GM18498 (cell line): ENCODE data around the gene PDE4D.
"Not testable (repeated sequence)": the region's sequence is repeated elsewhere in the genome, so short reads cannot be mapped to it uniquely, and the experiment has no call there.

ENCODE experiments used
- ATAC-seq: cut with Tn5 transposase; IDR thresholded peaks from one replicate; pipeline ENCODE4 v1.9.1; 2021; ENCODE audit warnings: mild to moderate bottlenecking, moderate library complexity; ENCODE audit not compliant: unreplicated experiment

Gene PDE4D

DNA sequence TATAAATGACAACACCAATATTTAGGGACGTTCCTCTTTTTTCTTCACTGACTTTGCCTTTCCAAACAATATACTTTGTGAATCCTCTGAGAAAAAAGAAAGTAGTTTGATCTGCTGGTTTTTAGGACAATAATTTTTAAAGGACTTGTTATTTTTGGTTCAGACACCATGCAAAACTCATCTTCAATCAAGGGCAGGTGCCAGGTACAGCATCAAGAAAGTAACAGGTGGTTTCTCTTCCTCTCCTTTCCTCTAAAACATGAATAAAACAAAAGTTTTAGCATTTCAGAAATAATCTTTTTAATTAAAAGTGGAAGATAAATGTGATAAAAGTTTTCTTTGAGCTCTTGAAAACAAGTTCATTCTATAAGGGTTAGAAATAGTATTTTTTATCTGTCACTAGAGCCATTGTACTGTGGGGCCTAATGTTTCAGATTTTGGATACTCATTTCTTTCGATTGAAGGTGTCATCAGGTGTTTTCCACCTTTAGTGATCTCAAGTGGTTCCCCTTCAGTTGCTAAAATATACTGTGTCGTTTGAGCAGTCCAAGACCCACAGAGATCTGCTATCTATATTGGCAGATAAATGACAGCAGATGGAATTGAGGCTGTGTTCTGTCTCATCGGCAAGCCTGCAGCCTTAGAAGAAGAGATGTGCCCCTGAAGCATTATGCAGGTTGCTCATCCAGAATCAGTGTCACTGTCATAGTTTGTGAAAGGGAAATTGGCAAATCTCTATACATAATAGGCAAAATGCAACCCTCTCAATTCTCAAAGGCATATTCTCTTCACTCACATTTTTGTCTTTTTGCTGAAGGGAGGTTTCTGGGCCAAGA lies 499.7 kb downstream of the PDE4D start:
- ATAC-seq = no peak

DNA sequence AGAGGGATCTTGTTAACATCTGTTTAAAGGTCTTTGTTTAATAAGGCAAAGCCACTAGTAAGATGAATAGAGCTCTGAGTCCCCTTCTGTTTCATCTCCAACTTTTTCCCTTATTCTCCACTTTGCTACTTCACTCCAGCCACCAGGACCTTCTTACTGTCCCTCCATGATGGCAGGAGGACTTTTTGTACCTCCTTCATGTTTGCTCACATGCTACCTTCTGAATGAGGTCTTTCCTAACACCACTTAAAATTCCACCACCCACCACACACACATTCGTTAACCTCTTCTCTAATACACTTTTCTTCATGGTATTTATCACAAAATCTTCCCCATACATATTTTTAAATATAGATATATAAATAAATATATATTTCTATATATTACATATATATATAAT lies 501.9 kb downstream of the PDE4D start:
- no peak for ATAC-seq

- no peak for ATAC-seq
Observed at GRCh38 chr5:59390989-59391388, 502.5 kb downstream of the PDE4D start.

DNA sequence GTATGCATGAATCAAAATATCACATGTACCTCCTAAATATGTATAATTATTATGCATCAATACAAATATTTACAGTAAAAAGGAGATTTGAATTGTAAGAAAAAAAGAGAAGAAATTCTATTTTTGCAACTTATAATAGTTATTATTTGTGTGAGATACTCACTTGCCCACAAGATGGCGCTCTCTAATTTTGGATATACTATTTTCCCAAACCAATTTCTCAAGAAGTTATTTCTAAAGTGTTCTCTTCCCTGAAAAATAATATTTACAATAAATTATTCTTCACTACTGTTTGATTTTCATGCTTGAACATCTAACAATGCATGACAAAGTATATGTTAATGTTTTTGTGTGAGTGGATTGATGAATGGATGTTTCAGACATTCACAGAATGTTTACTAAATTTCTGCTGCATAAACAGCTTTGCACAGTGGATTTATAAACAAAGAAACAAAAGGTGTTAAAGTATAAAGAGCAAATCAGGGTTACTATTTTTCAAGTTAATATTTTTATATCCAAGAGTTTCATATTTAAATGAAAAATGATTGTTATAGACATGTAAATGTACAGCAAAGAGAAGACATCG lies 503.4 kb downstream of the PDE4D start:
- ATAC-seq = no peak

DNA sequence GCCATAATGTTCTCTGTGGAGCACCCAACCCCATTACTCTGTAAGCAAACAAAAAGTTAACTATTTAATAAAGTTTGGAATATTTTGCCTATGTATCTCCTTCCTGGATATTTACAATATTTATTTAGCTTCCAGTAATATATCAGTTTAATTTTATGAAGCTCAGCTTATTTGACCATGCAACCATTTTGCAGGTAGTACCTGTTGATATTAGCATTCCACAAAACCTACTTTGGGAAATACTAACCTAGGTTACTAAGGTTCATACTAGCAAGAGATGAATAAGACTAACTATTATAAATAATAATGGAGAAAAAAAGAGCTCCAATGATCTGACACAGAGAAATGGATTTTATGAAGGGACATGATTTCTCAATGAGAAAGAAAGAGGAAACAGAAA lies 506.4 kb downstream of the PDE4D start:
- no peak for ATAC-seq

GRCh38 chr5:59385700-59386099 lies 507.8 kb downstream of the PDE4D start:
- no peak for ATAC-seq

- peak; percentile 97 for ATAC-seq
Observed at GRCh38 chr5:59380350-59380951, 513.1 kb downstream of the PDE4D start.

DNA sequence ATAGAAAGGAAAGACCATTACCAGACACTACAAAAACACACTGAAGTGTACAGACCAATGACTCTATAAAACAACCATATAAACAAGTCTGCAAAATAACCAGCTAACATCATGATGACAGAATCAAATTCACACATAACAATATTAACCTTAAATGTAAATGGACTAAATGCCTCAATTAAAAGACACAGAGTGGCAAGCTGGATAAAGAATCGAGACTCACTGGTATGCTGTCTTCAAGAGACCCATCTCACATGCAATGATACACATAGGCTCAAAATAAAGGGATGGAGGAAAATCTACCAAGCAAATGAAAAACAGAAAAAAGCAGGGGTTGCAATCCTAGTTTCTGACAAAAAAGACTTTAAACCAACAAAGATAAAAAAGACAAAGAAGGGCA lies 519.5 kb downstream of the PDE4D start:
- ATAC-seq = not testable (repeated sequence)

DNA sequence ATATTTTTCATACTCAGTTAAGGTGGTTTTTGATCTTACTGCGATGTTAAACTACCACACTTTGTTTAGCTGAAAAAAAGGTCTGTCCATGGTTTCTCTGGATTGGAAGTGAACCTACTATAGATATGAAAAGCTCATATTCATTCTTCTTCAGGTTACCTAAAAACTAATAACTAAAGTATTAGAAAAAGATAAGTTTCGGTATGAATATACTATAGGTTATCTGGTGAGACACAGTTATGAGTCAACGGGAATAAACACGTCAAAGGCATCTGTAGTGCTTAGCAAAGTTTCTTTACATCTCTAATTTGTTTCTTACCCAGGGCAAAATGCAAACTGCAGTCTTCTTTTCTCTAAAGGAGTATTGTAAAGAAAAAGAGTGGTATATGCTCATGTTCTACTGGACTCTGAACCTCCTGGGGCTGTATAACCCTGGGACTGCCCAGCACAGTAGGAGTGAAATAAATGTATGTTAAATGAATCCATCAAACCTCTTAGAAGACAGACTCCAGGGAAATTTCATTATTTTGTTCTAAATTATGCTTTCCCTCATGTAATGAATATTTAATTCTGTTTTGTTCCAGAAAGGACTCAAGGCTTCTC lies 521.9 kb downstream of the PDE4D start:
- ATAC-seq = peak; percentile 75

- no peak for ATAC-seq
Observed at GRCh38 chr5:59368951-59369350, 524.6 kb downstream of the PDE4D start.

DNA sequence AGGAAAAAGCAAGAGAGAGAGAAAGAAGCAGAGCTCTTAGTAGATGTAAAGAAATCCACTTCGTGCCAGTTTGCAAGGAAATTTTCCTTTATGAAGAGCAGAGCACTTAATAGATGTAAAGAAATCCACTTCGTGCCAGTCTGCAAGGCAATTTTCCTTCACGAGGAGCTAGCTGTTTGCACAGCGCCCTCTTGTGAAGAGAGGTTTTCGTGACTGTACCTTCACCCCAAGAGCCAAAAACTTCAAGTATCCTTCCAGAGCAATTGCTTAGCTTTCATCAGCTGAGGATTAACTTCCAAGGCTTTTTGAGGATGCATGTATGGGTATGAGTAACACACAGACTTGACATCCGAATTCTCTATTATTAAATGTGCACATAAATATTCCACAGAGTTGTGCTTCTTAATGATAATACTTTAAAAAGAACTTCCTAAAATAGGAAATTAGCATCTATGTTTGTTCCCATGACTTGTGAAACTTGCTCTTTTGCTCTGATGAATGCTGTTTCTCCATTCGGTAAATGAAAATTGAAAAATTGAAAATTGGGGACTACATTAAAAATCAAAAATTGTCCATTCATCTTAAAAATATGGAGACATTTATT lies 525.6 kb downstream of the PDE4D start:
- ATAC-seq = no peak

DNA sequence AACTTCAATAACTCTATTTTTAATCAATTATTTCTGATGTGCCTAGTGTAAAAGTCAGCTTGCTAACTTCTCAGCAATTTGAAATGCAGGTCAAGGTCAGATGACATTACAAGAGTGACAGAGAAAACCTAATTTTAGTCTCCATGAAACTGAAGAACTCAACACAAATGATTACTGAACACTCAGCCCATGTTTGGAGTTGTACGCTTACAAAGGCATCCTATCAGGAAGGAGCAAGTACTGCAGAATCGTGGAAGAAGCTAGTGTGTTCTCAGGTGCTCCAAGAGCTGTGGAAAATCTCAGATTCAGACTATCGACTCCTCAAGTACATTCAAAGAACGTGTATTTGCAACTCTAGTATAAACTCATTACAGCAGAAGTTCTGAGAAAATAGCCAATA lies 526.7 kb downstream of the PDE4D start:
- no peak for ATAC-seq

- no peak for ATAC-seq
Observed at GRCh38 chr5:59362438-59362837, 531.1 kb downstream of the PDE4D start.

- no peak for ATAC-seq
Observed at GRCh38 chr5:59361454-59361853, 532.1 kb downstream of the PDE4D start.

DNA sequence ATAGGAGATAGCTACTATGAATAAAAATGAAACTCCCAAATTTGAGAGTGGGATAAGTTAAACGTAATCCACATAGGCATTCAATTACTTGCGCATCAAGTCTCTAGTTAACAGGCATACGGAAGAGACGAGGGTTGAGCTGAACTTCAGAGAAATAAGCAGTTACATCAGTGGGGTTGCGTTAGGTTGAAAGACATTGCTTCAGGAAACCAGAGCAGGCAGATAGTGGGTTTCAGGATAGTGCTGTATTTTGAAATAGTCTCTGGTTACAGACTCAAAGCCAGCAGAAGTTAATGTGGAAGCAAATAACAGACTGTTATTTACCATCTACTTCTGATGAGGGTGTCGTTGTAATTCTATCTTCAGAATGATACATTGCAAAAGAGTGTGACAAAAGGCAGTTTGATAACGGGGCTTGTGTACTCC lies 533.4 kb downstream of the PDE4D start:
- no peak for ATAC-seq

DNA sequence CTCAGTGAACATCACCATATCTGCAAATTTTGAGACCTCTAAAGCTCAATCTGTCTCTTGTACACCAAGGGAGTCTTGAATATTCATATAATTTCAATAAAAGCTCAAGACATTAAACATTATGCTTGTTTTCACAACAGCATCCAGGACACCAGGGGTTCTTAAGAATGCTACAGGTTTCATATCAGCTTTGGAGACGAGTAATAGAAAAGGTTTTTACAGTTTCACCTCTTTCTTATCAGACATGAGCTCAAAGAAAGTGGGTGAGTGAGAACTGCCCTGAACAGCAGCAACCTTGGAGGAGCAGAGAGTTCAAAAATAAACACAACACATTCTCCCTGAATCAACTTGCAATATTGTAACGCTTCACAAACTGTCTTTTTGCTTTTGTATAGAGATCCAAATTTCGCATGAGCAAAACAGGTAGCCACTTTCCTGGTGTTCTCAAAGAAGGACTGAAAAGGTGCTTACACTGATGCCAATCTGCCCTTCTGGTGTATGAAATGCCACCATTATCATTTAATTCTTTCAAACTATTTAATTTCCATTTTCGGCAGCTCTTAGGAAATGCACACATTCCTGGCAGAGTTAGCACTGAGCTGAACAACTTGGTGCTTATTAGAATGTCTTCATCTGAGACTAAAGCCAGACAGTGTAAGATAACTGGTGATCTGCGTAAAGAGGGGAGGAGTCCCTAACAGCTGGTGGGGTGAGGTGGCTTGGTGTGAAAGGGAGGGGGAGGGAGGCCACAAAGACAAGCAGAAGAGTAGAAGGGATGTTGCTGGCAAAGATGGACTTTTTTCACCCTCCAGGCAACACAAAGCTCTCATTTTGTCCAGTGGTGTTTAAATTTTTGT lies 535.3 kb downstream of the PDE4D start:
- ATAC-seq = no peak

DNA sequence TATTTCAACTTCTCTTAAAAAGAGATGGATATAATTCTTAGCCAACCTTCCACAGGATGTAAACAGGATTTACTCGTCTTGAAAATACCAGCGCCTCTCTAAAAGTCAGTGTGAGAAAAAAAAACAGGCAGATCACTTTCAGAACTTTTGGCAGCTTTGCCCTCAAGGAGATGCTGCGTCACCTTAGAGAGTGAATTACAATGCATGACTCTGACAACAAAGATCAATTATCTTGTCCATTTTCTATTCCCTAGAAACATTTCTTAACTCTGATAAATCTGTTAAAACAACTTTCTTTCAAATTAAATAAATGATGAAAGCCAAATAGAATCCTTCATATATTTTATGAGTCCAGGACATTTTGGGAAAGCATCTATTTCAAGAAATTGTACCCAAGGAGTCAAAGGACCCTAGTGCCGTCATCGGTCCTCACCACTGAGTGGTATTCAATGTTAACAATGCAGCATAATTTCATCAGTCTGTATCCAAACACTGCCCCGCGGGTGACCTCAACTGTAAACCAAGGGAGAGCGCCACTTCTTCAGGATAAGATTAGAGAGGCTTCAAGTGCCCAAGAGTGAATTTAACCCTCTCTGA lies 536.0 kb downstream of the PDE4D start:
- ATAC-seq = no peak

GRCh38 chr5:59356813-59357380 lies 536.6 kb downstream of the PDE4D start:
- no peak for ATAC-seq

GRCh38 chr5:59354811-59355210 lies 538.7 kb downstream of the PDE4D start:
- ATAC-seq = no peak

DNA sequence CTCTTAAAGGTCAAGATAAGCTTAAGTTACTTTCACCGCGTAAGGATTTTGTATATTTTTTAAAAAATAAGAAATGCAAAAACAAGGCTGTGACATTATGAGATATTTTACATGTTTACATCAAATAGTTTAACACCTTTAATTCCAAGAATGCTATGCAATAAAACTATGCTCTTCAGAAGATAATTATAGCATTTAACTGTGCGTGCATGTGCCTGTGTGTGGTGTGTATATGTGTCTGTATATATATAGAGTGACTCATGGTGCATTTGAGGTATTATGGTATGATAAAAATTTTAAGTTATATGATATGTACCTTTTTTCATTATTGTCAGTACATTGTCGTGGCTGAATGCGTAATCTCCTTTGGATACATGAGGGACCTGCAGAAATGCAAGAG lies 539.3 kb downstream of the PDE4D start:
- ATAC-seq = no peak
